H1 (cell line): Measurements from ENCODE around the gene AQP7. TPM values are rescaled to one million over a fixed set of nuclear protein-coding genes. Genes with fewer than 3 reads are reported as not detected.

Experiments used
- CTCF ChIA-PET: fragments of 300-600 bp; sonication (Branson Sonifier 250); formaldehyde crosslinking; loops from one replicate; lab custom pipeline; 2021; ENCODE audit not compliant: partially characterized antibody; lab: Charles Lee
- POLR2A ChIA-PET: fragments of 300-600 bp; sonication (Branson Sonifier 250); formaldehyde crosslinking; loops from one replicate; lab custom pipeline; 2021; ENCODE audit warnings: inconsistent platforms; ENCODE audit not compliant: partially characterized antibody; lab: Charles Lee
- DNase-seq, 2 experiments: peaks; one replicate each; pipeline versions ENCODE4 v3.0.0 to v3.0.0-alpha.2; 2010 to 2022; ENCODE audit warnings: low spot score in 2 of 2, low read depth in 1 of 2, mixed read lengths in 1 of 2
- FAIRE-seq: peaks from 2 replicates; lab custom pipeline; 2011; peaks lifted over from hg19 to GRCh38; lab: Jason Lieb, UNC
- H2AFZ ChIP-seq: 2 replicates; pipeline ENCODE4 v1.8.1; 2012; ENCODE audit warnings: low read length, inconsistent platforms
- H2AK5ac ChIP-seq: 2 replicates; pipeline ENCODE4 v1.6.1; 2013; ENCODE audit warnings: low read depth, low read length
- H2BK120ac ChIP-seq: replicated peaks from 2 replicates; pipeline ENCODE3; 2013; ENCODE audit warnings: low read depth, low read length, inconsistent platforms
- H2BK12ac ChIP-seq: 2 replicates; pipeline ENCODE4 v1.6.1; 2013; ENCODE audit warnings: low read depth, low read length
- H2BK15ac ChIP-seq: 2 replicates; pipeline ENCODE4 v1.6.1; 2013; ENCODE audit warnings: low read length
- H2BK20ac ChIP-seq: 2 replicates; pipeline ENCODE4 v1.6.1; 2013; ENCODE audit warnings: low read length
- H2BK5ac ChIP-seq: 2 replicates; pipeline ENCODE4 v1.6.1; 2013; ENCODE audit warnings: low read depth, low read length
- H3K14ac ChIP-seq: 2 replicates; pipeline ENCODE4 v1.6.1; 2013; ENCODE audit warnings: inconsistent platforms; ENCODE audit not compliant: insufficient read length
- H3K18ac ChIP-seq: 2 replicates; pipeline ENCODE4 v1.6.1; 2013; ENCODE audit warnings: low read length; ENCODE audit errors: extremely low read depth
- H3K23ac ChIP-seq: 2 replicates; pipeline ENCODE4 v1.6.1; 2013; ENCODE audit warnings: inconsistent platforms; ENCODE audit not compliant: insufficient read length
- H3K23me2 ChIP-seq: 2 replicates; pipeline ENCODE4 v1.6.1; 2013; ENCODE audit warnings: low read depth, low read length
- H3K27ac ChIP-seq: 2 replicates; pipeline ENCODE4 v1.6.1; 2011; ENCODE audit warnings: low read depth, low read length, inconsistent platforms
- H3K27me3 ChIP-seq, 4 experiments: replicated peaks in 1 of 4; 1 replicate in 1 of 4; 2 replicates in 3 of 4; pipeline versions ENCODE4 v1.6.1 to v1.8.1; 2011 to 2013; ENCODE audit warnings: low read length in 3 of 4, mild to moderate bottlenecking in 3 of 4, inconsistent platforms in 2 of 4, mixed read lengths in 2 of 4, moderate library complexity in 1 of 4; ENCODE audit not compliant: control insufficient read depth in 3 of 4, insufficient read depth in 3 of 4; ENCODE audit errors: extremely low read depth in 1 of 4
- H3K36me3 ChIP-seq, 4 experiments: 2 replicates each; pipeline versions ENCODE4 v1.6.1 to v1.8.1; 2011 to 2013; ENCODE audit warnings: mild to moderate bottlenecking in 4 of 4, low read length in 3 of 4, moderate library complexity in 2 of 4, control low read depth in 1 of 4, inconsistent platforms in 1 of 4; ENCODE audit not compliant: insufficient read depth in 4 of 4, control insufficient read depth in 2 of 4
- H3K4ac ChIP-seq: replicated peaks from 2 replicates; pipeline ENCODE3; 2013; ENCODE audit warnings: low read length, low read depth, mixed read lengths, inconsistent platforms; ENCODE audit not compliant: insufficient read length
- H3K4me1 ChIP-seq, 4 experiments: replicated peaks in 1 of 4; 1 replicate in 1 of 4; 2 replicates in 3 of 4; pipeline versions ENCODE4 v1.6.1 to v1.8.1; 2011 to 2013; ENCODE audit warnings: low read length in 3 of 4, inconsistent platforms in 2 of 4, mixed read lengths in 1 of 4; ENCODE audit not compliant: insufficient read depth in 4 of 4, control insufficient read depth in 3 of 4
- H3K4me2 ChIP-seq, 2 experiments: 2 replicates each; pipeline versions ENCODE4 v1.6.1 to v1.8.1; 2011 to 2013; ENCODE audit warnings: low read depth in 2 of 2, low read length in 2 of 2, control low read depth in 1 of 2, inconsistent platforms in 1 of 2, mild to moderate bottlenecking in 1 of 2; ENCODE audit not compliant: insufficient read depth in 1 of 2
- H3K4me3 ChIP-seq, 4 experiments: fragments of 200-600, 300-600 bp in 1 of 4; sonication (generic), shearing (Covaris generic), sonication (Bioruptor Twin) in 1 of 4; 2 replicates each; pipeline versions ENCODE4 v1.5.1 to v1.8.1; 2011 to 2016; ENCODE audit warnings: low read length in 4 of 4, low read depth in 3 of 4, control low read depth in 2 of 4, inconsistent platforms in 2 of 4, mild to moderate bottlenecking in 2 of 4, mixed read lengths in 1 of 4, moderate library complexity in 1 of 4; ENCODE audit not compliant: insufficient read depth in 2 of 4; ENCODE audit errors: extremely low read depth in 1 of 4
- H3K56ac ChIP-seq: replicated peaks from 2 replicates; pipeline ENCODE3; 2013; ENCODE audit warnings: low read depth, mild to moderate bottlenecking, mixed read lengths, low read length, inconsistent platforms; ENCODE audit not compliant: insufficient read length
- H3K79me1 ChIP-seq: 2 replicates; pipeline ENCODE4 v1.6.1; 2013; ENCODE audit warnings: low read depth, low read length, control low read depth
- H3K79me2 ChIP-seq, 2 experiments: 2 replicates each; pipeline versions ENCODE4 v1.6.1 to v1.8.1; 2012 to 2013; ENCODE audit warnings: low read length in 2 of 2, mild to moderate bottlenecking in 2 of 2, inconsistent platforms in 1 of 2; ENCODE audit not compliant: insufficient read depth in 2 of 2, control insufficient read depth in 1 of 2
- H3K9ac ChIP-seq, 4 experiments: replicated peaks in 1 of 4; 1 replicate in 1 of 4; 2 replicates in 3 of 4; pipeline versions ENCODE4 v1.6.1 to v1.8.1; 2011 to 2013; ENCODE audit warnings: low read depth in 3 of 4, low read length in 3 of 4, control low read depth in 2 of 4, mild to moderate bottlenecking in 2 of 4, moderate library complexity in 2 of 4, inconsistent platforms in 1 of 4; ENCODE audit errors: extremely low read depth in 1 of 4
- H3K9me3 ChIP-seq, 2 experiments: 2 replicates each; pipeline versions ENCODE4 v1.6.1 to v1.8.1; 2012 to 2013; ENCODE audit warnings: mild to moderate bottlenecking in 2 of 2, moderate library complexity in 2 of 2, control low read depth in 1 of 2, inconsistent platforms in 1 of 2, low read depth in 1 of 2, low read length in 1 of 2, mixed read lengths in 1 of 2; ENCODE audit not compliant: insufficient read depth in 2 of 2
- H4K20me1 ChIP-seq, 2 experiments: replicated peaks in 1 of 2; 2 replicates each; pipeline versions ENCODE3 to v1.8.1; 2011 to 2013; ENCODE audit warnings: inconsistent platforms in 2 of 2, low read length in 2 of 2, mild to moderate bottlenecking in 1 of 2; ENCODE audit not compliant: insufficient read depth in 2 of 2, control insufficient read depth in 1 of 2
- H4K5ac ChIP-seq: 2 replicates; pipeline ENCODE4 v1.6.1; 2013; ENCODE audit warnings: low read length, low read depth, mixed read lengths, inconsistent platforms; ENCODE audit not compliant: insufficient read length
- H4K8ac ChIP-seq: 2 replicates; pipeline ENCODE4 v1.8.0; 2013; ENCODE audit warnings: mild to moderate bottlenecking, moderate library complexity, low read length, inconsistent platforms; ENCODE audit not compliant: insufficient read depth; ENCODE audit errors: extremely low read depth
- H4K91ac ChIP-seq: replicated peaks from 2 replicates; pipeline ENCODE3; 2013; ENCODE audit warnings: low read length, mixed read lengths, inconsistent platforms; ENCODE audit not compliant: insufficient read length
- EGR1 ChIP-seq: IDR thresholded peaks from 2 replicates; pipeline ENCODE4 v1.6.1; 2011; ENCODE audit warnings: low read depth, low read length, borderline replicate concordance
- KDM1A ChIP-seq: fragments of 200-600, 300-600 bp; sonication (generic); IDR thresholded peaks from 2 replicates; pipeline ENCODE4 v1.7.1; 2016; ENCODE audit warnings: mild to moderate bottlenecking, low read length, borderline replicate concordance
- KDM4A ChIP-seq: IDR thresholded peaks from one replicate; pipeline ENCODE4 v1.7.1; 2012; ENCODE audit warnings: low read depth, mild to moderate bottlenecking, moderate library complexity, low read length, inconsistent platforms; ENCODE audit not compliant: severe bottlenecking
- SIN3A ChIP-seq, 2 experiments: IDR thresholded peaks in 1 of 2; conservative IDR thresholded peaks in 1 of 2; 2 replicates each; pipeline ENCODE4 v1.6.1; 2011 to 2012; ENCODE audit warnings: low read length in 2 of 2, improper control_type of control experiment in 1 of 2, low read depth in 1 of 2, mild to moderate bottlenecking in 1 of 2
- TAF1 ChIP-seq: IDR thresholded peaks from 2 replicates; pipeline ENCODE4 v1.6.1; 2011; ENCODE audit warnings: mild to moderate bottlenecking, low read depth, low read length
- WGBS, 2 experiments: shearing (Covaris generic) in 1 of 2; methylation state at CpG; one replicate each; pipeline versions ENCODE4 v1.1.6 to v1.1.7; 2013 to 2015; ENCODE audit warnings: low lambda C conversion rate in 2 of 2, mixed read lengths in 2 of 2, inconsistent platforms in 1 of 2, low coverage in 1 of 2, missing lambda C conversion rate in 1 of 2; ENCODE audit not compliant: insufficient replicate concordance in 2 of 2, insufficient coverage in 1 of 2, insufficient read length in 1 of 2; ENCODE audit errors: extremely low coverage in 1 of 2, missing lambda C conversion rate in 1 of 2; 5-methylcytosine and 5-hydroxymethylcytosine counted together
- polyA plus RNA-seq, 7 experiments: library from polyadenylated mRNA; depleted of rRNA in 3 of 7; stranded (reverse) in 5 of 7; unstranded in 2 of 7; fragments of >200 nt in 5 of 7; fragments of 200-250 nt in 2 of 7; gene quantifications; 1 replicate in 5 of 7; 2 replicates in 1 of 7; 4 replicates in 1 of 7; pipeline versions ENCODE4 v1.2.1 to v1.2.3, GENCODE V29; 2011 to 2013; ENCODE audit warnings: missing spikeins in 2 of 7, mixed read lengths in 2 of 7
- total RNA-seq: library from RNA; stranded (reverse); fragmentation: NEBNext Ultra II Directional; extraction: Animal tissue kit (Norgen Biotek cat#: 25700); gene quantifications from 2 replicates; pipeline ENCODE4 v1.2.1, GENCODE V29; 2021
- TF ChIP-seq, protein P1 (sequence below): IDR thresholded peaks from 2 replicates; pipeline ENCODE4 v1.6.1; 2012; ENCODE audit warnings: inconsistent platforms

The AQP7 gene
- total and polyA plus RNA-seq, 2 of the 8 experiments (the other 6 are each of a cell fraction or from before 2014, with no cell fraction given), result not detected

DNA sequence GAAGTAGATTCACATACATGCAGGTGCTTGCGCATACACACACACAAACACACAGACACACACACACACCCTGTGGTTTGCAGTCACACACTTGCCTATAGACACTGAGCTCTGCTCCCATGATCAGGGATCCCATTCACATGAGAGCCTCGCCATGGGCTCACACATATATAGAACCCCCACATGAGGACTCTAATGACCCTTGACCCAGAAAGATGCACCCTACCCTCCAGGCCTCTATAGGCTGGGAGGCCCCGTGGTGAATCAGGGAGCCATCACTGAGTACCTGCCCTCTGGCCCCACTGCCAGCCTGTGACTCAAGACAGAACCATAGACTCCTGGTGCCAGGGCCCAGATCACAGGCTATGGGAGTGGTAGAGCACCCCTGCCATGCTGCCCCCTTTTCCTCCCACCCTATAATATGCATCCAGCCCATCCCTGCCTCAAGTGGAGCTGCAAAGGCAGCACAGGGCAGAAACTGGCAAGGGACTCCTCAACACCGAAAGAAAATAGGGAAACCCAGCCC is 48.3 kb upstream of the AQP7 start:
- no peaks in the 10 kb centered on the region for H3K79me2 ChIP-seq
- no peak overlapping the region for H3K9ac ChIP-seq
- H2BK20ac ChIP-seq, result no peak overlapping the region
- H3K18ac ChIP-seq, result no peak overlapping the region
- no peak overlapping the region for H2BK5ac ChIP-seq
- no peak overlapping the region for H2BK120ac ChIP-seq
- no peak for FAIRE-seq
- no peak overlapping the region for H2AK5ac ChIP-seq
- peaks cover 0 to 23% (median 12%) of the 10 kb centered on the region in 4 experiments; a peak in 5 of 7 replicates for H3K27me3 ChIP-seq
- H3K4me2 ChIP-seq, result no peak overlapping the region
- no peaks in the 10 kb centered on the region for H3K36me3 ChIP-seq
- no peaks in the 10 kb centered on the region for H3K79me1 ChIP-seq
- H4K91ac ChIP-seq, result no peak overlapping the region
- H4K5ac ChIP-seq, result no peak overlapping the region
- no peak overlapping the region for H3K4ac ChIP-seq
- no peak overlapping the region for H3K27ac ChIP-seq
- no peak overlapping the region for H2BK12ac ChIP-seq
- H3K23me2 ChIP-seq, result peaks cover 10% of the 10 kb centered on the region; the same call in 1 of the 2 replicates
- TF ChIP-seq, protein P1, sequence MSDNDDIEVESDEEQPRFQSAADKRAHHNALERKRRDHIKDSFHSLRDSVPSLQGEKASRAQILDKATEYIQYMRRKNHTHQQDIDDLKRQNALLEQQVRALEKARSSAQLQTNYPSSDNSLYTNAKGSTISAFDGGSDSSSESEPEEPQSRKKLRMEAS, result no peak
- TF ChIP-seq TAF1, result no peak
- TF ChIP-seq KDM1A, result no peak
- no peak for TF ChIP-seq EGR1
- no peak for TF ChIP-seq SIN3A (conservative IDR thresholded peaks at IDR 0.05 in 1 of 2, IDR thresholded peaks at IDR 0.05 in 1 of 2; ENCODE audit: low read depth in 1 of 2, low read length in 2 of 2)
- no peak for TF ChIP-seq KDM4A
- no peak overlapping the region for H3K56ac ChIP-seq
- no peaks in the 10 kb centered on the region for H4K20me1 ChIP-seq
- ChIA-PET POLR2A (interaction anchor here (0.8 to 1.1 kb wide), 2 partner anchors 13 to 28 kb away, joined by 3 read pairs; no protein-coding TSS in a partner anchor), CTCF (interaction anchor here (0.6 to 21.6 kb wide), 12 partner anchors 13 to 418 kb away, joined by 3 to 358 read pairs (median 26); partner anchors contain the start of genes AQP7 and NOL6)
- peaks cover 0 to 29% (median 13%) of the 10 kb centered on the region in 4 experiments; a peak in 6 of 7 replicates for H3K4me1 ChIP-seq
- DNase-seq, result no peak
- 86% methylated on average over 4 of the region's 4 CpGs; no CpG with 5 or more reads in 1 of the 2 experiments for WGBS, 2 experiments
- no peaks in the 10 kb centered on the region for H3K9me3 ChIP-seq
- no peak overlapping the region for H3K23ac ChIP-seq
- no peak overlapping the region for H3K4me3 ChIP-seq
- H4K8ac ChIP-seq, result no peak overlapping the region; the same call in 1 of the 2 replicates
- H3K14ac ChIP-seq, result no peak overlapping the region
- H2BK15ac ChIP-seq, result peak overlapping the region; percentile 97; the same call in 1 of the 2 replicates
- no peak overlapping the region for H2AFZ ChIP-seq
